ENCODE measurements around the gene PALLD.
A peak's percentile ranks its signal among the peaks of the same experiment; 100 is the strongest.

DNA sequence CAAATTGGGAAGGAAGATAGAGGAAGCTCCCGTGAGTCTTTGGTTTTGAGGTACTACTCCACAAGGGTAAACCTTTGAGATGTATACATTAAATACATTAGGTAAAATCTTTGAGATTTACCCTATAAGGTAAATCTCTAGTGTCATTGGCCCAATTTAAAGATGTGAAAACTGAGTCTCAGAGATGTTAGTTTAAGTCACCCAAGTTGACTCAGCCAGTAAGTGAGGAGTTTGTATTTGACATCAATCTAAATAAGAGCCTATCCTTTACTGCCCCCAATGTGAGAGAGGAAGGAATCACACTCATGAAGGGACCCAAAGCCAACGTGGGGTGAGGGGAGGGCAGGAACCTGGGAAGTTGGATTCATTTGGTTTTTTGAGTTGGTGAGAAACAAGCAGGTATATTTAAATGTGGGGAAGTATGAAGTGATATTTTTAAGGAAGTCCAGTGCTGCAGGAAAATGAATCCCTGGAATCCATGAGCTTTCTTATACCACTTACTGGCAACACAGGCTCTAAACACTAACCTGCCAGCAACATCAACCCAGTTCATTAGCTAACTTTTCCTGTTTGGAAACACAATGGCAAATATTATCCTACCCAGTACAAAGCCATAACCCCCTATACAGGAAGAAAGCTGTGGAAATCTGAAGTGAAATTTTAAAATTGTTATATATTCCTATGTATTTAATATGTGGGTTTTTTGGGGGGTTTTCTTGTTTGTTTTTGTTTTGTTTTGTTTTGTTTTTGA, 55.3 kb downstream of the PALLD start:
- TF ChIP-seq, protein P1, sequence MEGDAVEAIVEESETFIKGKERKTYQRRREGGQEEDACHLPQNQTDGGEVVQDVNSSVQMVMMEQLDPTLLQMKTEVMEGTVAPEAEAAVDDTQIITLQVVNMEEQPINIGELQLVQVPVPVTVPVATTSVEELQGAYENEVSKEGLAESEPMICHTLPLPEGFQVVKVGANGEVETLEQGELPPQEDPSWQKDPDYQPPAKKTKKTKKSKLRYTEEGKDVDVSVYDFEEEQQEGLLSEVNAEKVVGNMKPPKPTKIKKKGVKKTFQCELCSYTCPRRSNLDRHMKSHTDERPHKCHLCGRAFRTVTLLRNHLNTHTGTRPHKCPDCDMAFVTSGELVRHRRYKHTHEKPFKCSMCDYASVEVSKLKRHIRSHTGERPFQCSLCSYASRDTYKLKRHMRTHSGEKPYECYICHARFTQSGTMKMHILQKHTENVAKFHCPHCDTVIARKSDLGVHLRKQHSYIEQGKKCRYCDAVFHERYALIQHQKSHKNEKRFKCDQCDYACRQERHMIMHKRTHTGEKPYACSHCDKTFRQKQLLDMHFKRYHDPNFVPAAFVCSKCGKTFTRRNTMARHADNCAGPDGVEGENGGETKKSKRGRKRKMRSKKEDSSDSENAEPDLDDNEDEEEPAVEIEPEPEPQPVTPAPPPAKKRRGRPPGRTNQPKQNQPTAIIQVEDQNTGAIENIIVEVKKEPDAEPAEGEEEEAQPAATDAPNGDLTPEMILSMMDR (optimal IDR thresholded peaks at IDR 0.05 in 1 of 3, IDR thresholded peaks at IDR 0.05 in 1 of 3, conservative IDR thresholded peaks at IDR 0.05 in 1 of 3; ENCODE audit: extremely low read depth in 1 of 3, insufficient read depth in 2 of 3, low read length in 3 of 3) = peak in 2 of 3 experiments; percentile 14 to 17
- no peak for TF ChIP-seq EZH2 (IDR thresholded peaks at IDR 0.05; ENCODE audit: low read length)

Measured in keratinocyte (primary cell).